GM23338 (cell line): ENCODE data around the gene CAV2. TPM values are rescaled to one million over a fixed set of nuclear protein-coding genes. Genes with fewer than 3 reads are reported as not detected.

ENCODE experiments used
- ATAC-seq: fragments of 200-7000 bp; cut with Tn5 transposase; 3 replicates; pipeline ENCODE4 v1.9.1; 2020
- DNase-seq: peaks from one replicate; pipeline ENCODE4 v3.0.0-alpha.2; 2015; ENCODE audit warnings: low spot score
- H2AFZ ChIP-seq: fragments of 200-600 bp; sonication (generic); 2 replicates; pipeline ENCODE4 v1.8.0; 2016; ENCODE audit warnings: antibody characterized with exemption, mild to moderate bottlenecking, moderate library complexity
- H3F3A ChIP-seq: fragments of 200-600 bp; sonication (generic); replicated peaks from 2 replicates; pipeline ENCODE4 v1.8.0; 2017; ENCODE audit warnings: antibody characterized with exemption, mixed run types, low read depth
- H3K27ac ChIP-seq: fragments of 200-600 bp; sonication (generic); 2 replicates; pipeline ENCODE4 v1.6.1; 2016; ENCODE audit warnings: low read depth
- H3K27me3 ChIP-seq: fragments of 200-600 bp; sonication (generic); 2 replicates; pipeline ENCODE4 v1.8.0; 2016; ENCODE audit warnings: mild to moderate bottlenecking, mixed run types, moderate library complexity; ENCODE audit not compliant: insufficient read depth
- H3K36me3 ChIP-seq: fragments of 200-600 bp; sonication (generic); 2 replicates; pipeline ENCODE4 v1.8.0; 2016; ENCODE audit warnings: mild to moderate bottlenecking; ENCODE audit not compliant: insufficient read depth
- H3K4me1 ChIP-seq: fragments of 200-600 bp; sonication (generic); 2 replicates; pipeline ENCODE4 v1.8.0; 2016; ENCODE audit warnings: mild to moderate bottlenecking, moderate library complexity; ENCODE audit not compliant: insufficient read depth
- H3K4me2 ChIP-seq: fragments of 200-600 bp; sonication (generic); 2 replicates; pipeline ENCODE4 v1.7.1; 2017; ENCODE audit warnings: mixed run types
- H3K4me3 ChIP-seq: fragments of 200-600 bp; sonication (generic); 2 replicates; pipeline ENCODE4 v1.6.1; 2016; ENCODE audit warnings: mixed run types
- H3K79me2 ChIP-seq: fragments of 200-600 bp; sonication (generic); replicated peaks from 2 replicates; pipeline ENCODE4 v1.8.0; 2017; ENCODE audit warnings: mild to moderate bottlenecking; ENCODE audit not compliant: insufficient read depth
- H3K9me2 ChIP-seq: fragments of 200-600 bp; sonication (generic); 2 replicates; pipeline ENCODE4 v1.8.0; 2017; ENCODE audit not compliant: insufficient read depth
- H4K20me1 ChIP-seq: fragments of 200-600 bp; sonication (generic); replicated peaks from 2 replicates; pipeline ENCODE4 v1.8.0; 2017; ENCODE audit warnings: mild to moderate bottlenecking; ENCODE audit not compliant: insufficient read depth
- H3K27ac Mint-ChIP-seq: 2 replicates; pipeline ENCODE4 v1.8.0; 2020; ENCODE audit warnings: inconsistent platforms, mild to moderate bottlenecking, moderate library complexity, mixed read lengths
- H3K27me3 Mint-ChIP-seq: 3 replicates; pipeline ENCODE4 v1.8.0; 2022; ENCODE audit warnings: low read depth, mild to moderate bottlenecking, moderate library complexity, mixed read lengths, inconsistent platforms; ENCODE audit not compliant: insufficient read depth, poor library complexity
- H3K36me3 Mint-ChIP-seq: 3 replicates; pipeline ENCODE4 v1.8.0; 2021; ENCODE audit warnings: low read depth, mild to moderate bottlenecking, inconsistent platforms, moderate library complexity, mixed read lengths
- H3K4me1 Mint-ChIP-seq: 3 replicates; pipeline ENCODE4 v1.8.0; 2020; ENCODE audit warnings: mild to moderate bottlenecking, inconsistent platforms, mixed read lengths
- H3K4me3 Mint-ChIP-seq: 3 replicates; pipeline ENCODE4 v1.8.0; 2021; ENCODE audit warnings: moderate library complexity, mild to moderate bottlenecking, inconsistent platforms, mixed read lengths
- H3K9me3 Mint-ChIP-seq: 3 replicates; pipeline ENCODE4 v1.8.0; 2020; ENCODE audit warnings: moderate library complexity, mild to moderate bottlenecking, inconsistent platforms, mixed read lengths
- CREB1 ChIP-seq: fragments of 250-450 bp; sonication (Bioruptor Pico); IDR thresholded peaks from 2 replicates; pipeline ENCODE4 v1.5.0; 2020; ENCODE audit warnings: low read depth, mild to moderate bottlenecking, moderate library complexity
- CTCF ChIP-seq, 2 experiments: fragments of 200-600 bp in 1 of 2; sonication (generic) in 1 of 2; conservative IDR thresholded peaks; 2 replicates each; pipeline versions ENCODE4 v1.5.1 to v1.6.1; 2016 to 2017; ENCODE audit warnings: antibody characterized with exemption in 2 of 2, low read depth in 2 of 2, mild to moderate bottlenecking in 2 of 2, moderate library complexity in 1 of 2
- ETS1 ChIP-seq: IDR thresholded peaks from 2 replicates; pipeline ENCODE4 v1.6.1; 2016; ENCODE audit warnings: antibody characterized with exemption
- EZH2phosphoT487 ChIP-seq: fragments of 200-600 bp; sonication (generic); IDR thresholded peaks from one replicate; pipeline ENCODE4 v1.8.1; 2018; ENCODE audit warnings: antibody characterized with exemption; ENCODE audit not compliant: unreplicated experiment
- JUNB ChIP-seq: IDR thresholded peaks from one replicate; pipeline ENCODE4 v1.6.1; 2016; ENCODE audit warnings: antibody characterized with exemption; ENCODE audit not compliant: unreplicated experiment
- NANOG ChIP-seq: IDR thresholded peaks from 2 replicates; pipeline ENCODE4 v1.6.1; 2016; ENCODE audit warnings: antibody characterized with exemption, borderline replicate concordance
- POLR2AphosphoS5 ChIP-seq: IDR thresholded peaks from 2 replicates; pipeline ENCODE4 v1.6.1; 2016; ENCODE audit warnings: antibody characterized with exemption, low read depth
- REST ChIP-seq: IDR thresholded peaks from one replicate; pipeline ENCODE4 v1.6.1; 2018; ENCODE audit warnings: antibody characterized with exemption; ENCODE audit not compliant: unreplicated experiment
- STAT1 ChIP-seq: IDR thresholded peaks from one replicate; pipeline ENCODE4 v1.6.1; 2016; ENCODE audit warnings: antibody characterized with exemption; ENCODE audit not compliant: unreplicated experiment
- ZNF114 ChIP-seq: fragments of 250-450 bp; sonication (Bioruptor Pico); IDR thresholded peaks from 2 replicates; pipeline ENCODE4 v1.5.0; 2020; ENCODE audit warnings: mild to moderate bottlenecking, moderate library complexity
- ZNF331 ChIP-seq: fragments of 250-450 bp; sonication (Bioruptor Pico); IDR thresholded peaks from 2 replicates; pipeline ENCODE4 v1.5.0; 2020; ENCODE audit warnings: low read depth, mild to moderate bottlenecking, moderate library complexity
- ZNF462 ChIP-seq: fragments of 250-450 bp; sonication (Bioruptor Pico); IDR thresholded peaks from 2 replicates; pipeline ENCODE4 v1.5.0; 2020; ENCODE audit warnings: mild to moderate bottlenecking, moderate library complexity
- polyA plus RNA-seq: library from polyadenylated mRNA; unstranded; fragments of >200 nt; fragmentation: Nextera tagmentation; extraction: Ambion mirVana; gene quantifications from 2 replicates; pipeline ENCODE4 v1.2.1, GENCODE V29; 2016
- total RNA-seq: library from RNA; depleted of rRNA; stranded (reverse); fragments of >200 nt; shearing (Covaris generic); gene quantifications from 2 replicates; pipeline ENCODE4 v1.2.3, GENCODE V29; 2014

CAV2 gene
- total and polyA plus RNA-seq, 2 experiments from 2014 or later, result 4.2 to 6.6 TPM

- no peak for TF ChIP-seq REST
- no peak for TF ChIP-seq CREB1
- no peak for TF ChIP-seq NANOG
- TF ChIP-seq JUNB, result no peak
- no peak for TF ChIP-seq EZH2phosphoT487
- TF ChIP-seq POLR2AphosphoS5, result no peak
- no peak for TF ChIP-seq STAT1
- no peak for TF ChIP-seq CTCF (conservative IDR thresholded peaks at IDR 0.05; ENCODE audit: low read depth in 2 of 2)
- TF ChIP-seq ETS1, result no peak
These were observed 11.3 kb downstream of the CAV2 start (continued) for GRCh38 chr7:116510795-116511194.

GRCh38 chr7:116511552-116512519, 12.3 kb downstream of the CAV2 start:
- Histone ChIP-seq H3K27ac (no peak overlapping the region), H3K79me2 (no peaks in the 10 kb centered on the region), H3K4me3 (no peak overlapping the region), H3K27me3 (no peaks in the 10 kb centered on the region), H3F3A (no peaks in the 10 kb centered on the region), H3K4me2 (no peak overlapping the region), H3K4me1 (peaks cover 9% of the 10 kb centered on the region), H3K9me2 (no peaks in the 10 kb centered on the region), H2AFZ (peak overlapping the region; percentile 85), H4K20me1 (no peaks in the 10 kb centered on the region), H3K36me3 (no peaks in the 10 kb centered on the region)
- DNase-seq (no peak), ATAC-seq (no peak)
- H3K36me3 Mint-ChIP-seq, result no peaks in the 10 kb centered on the region
- H3K4me1 Mint-ChIP-seq, result peaks cover 15% of the 10 kb centered on the region
- H3K27ac Mint-ChIP-seq, result no peak overlapping the region
- peaks cover 2% of the 10 kb centered on the region for H3K27me3 Mint-ChIP-seq
- H3K9me3 Mint-ChIP-seq, result no peaks in the 10 kb centered on the region
- H3K4me3 Mint-ChIP-seq, result no peak overlapping the region
- TF ChIP-seq STAT1, result no peak
- TF ChIP-seq JUNB, result no peak
- no peak for TF ChIP-seq EZH2phosphoT487
- no peak for TF ChIP-seq ZNF462
- no peak for TF ChIP-seq ZNF114 (CRISPR knock-in tag)
- no peak for TF ChIP-seq ZNF331 (CRISPR knock-in tag)
